K562 (cell line): ENCODE data around the gene PRODH2.

Experiments
- BACH1 ChIP-seq: fragments of 200-800 bp; sonication (Bioruptor generic); IDR thresholded peaks from 2 replicates; pipeline ENCODE4 v1.6.1; 2016; ENCODE audit warnings: missing genetic modification characterization, missing compliant biosample characterization
- HDAC2 ChIP-seq: fragments of 450-650 bp; IDR thresholded peaks from 2 replicates; pipeline ENCODE4 v1.6.1; 2016; ENCODE audit warnings: mild to moderate bottlenecking
- MXI1 ChIP-seq: IDR thresholded peaks from 2 replicates; pipeline ENCODE4 v1.6.1; 2011; ENCODE audit warnings: low read depth, mild to moderate bottlenecking, improper control_type of control experiment, low read length
- POLR2AphosphoS5 ChIP-seq: IDR thresholded peaks from 2 replicates; pipeline ENCODE4 v1.6.1; 2011; ENCODE audit warnings: mild to moderate bottlenecking, low read depth, low read length, moderate library complexity; ENCODE audit not compliant: control insufficient read depth, insufficient read depth
- SETDB1 ChIP-seq: IDR thresholded peaks from one replicate; pipeline ENCODE4 v1.6.1; 2012; ENCODE audit warnings: low read length, control low read depth, inconsistent platforms
- TCF3 ChIP-seq: sonication (generic); formaldehyde crosslinking; IDR thresholded peaks from 2 replicates; pipeline ENCODE4 v1.4.0; 2020; ENCODE audit warnings: mild to moderate bottlenecking, missing genetic modification reagents
- YY1 ChIP-seq, 3 experiments: IDR thresholded peaks; 2 replicates each; pipeline ENCODE4 v1.6.1; 2011; ENCODE audit warnings: low read length in 2 of 3, mild to moderate bottlenecking in 2 of 3, moderate library complexity in 2 of 3, borderline replicate concordance in 1 of 3, control low read depth in 1 of 3, low read depth in 1 of 3; ENCODE audit not compliant: insufficient read depth in 3 of 3, insufficient replicate concordance in 2 of 3, control insufficient read depth in 1 of 3, insufficient read length in 1 of 3; ENCODE audit errors: extremely low read depth in 1 of 3
- TF ChIP-seq, protein P1 (sequence below): sonication (generic); formaldehyde crosslinking; IDR thresholded peaks from 2 replicates; pipeline ENCODE4 v1.4.0; 2020; ENCODE audit warnings: mild to moderate bottlenecking, missing genetic modification reagents
- TF ChIP-seq, protein P2 (sequence below): sonication (generic); formaldehyde crosslinking; IDR thresholded peaks from 2 replicates; pipeline ENCODE4 v1.8.1; 2023; ENCODE audit warnings: missing genetic modification reagents, mild to moderate bottlenecking, borderline replicate concordance
- TF ChIP-seq, protein P3 (sequence below): sonication (generic); IDR thresholded peaks from 2 replicates; pipeline ENCODE4 v1.6.1; 2016
- TF ChIP-seq, protein P4 (sequence below), 2 experiments: fragments of 450-650 bp; formaldehyde crosslinking in 1 of 2; IDR thresholded peaks; 2 replicates each; pipeline versions ENCODE4 v1.4.0 to v1.6.1; 2014 to 2020; ENCODE audit warnings: mild to moderate bottlenecking in 2 of 2, borderline replicate concordance in 1 of 2, low read depth in 1 of 2
- TF ChIP-seq, protein P5 (sequence below), 3 experiments: IDR thresholded peaks in 2 of 3; conservative IDR thresholded peaks in 1 of 3; 2 replicates each; pipeline ENCODE4 v1.5.1; 2011 to 2012; ENCODE audit warnings: low read length in 3 of 3, mild to moderate bottlenecking in 3 of 3, control low read depth in 2 of 3, improper control_type of control experiment in 1 of 3, inconsistent platforms in 1 of 3, low read depth in 1 of 3, mixed read lengths in 1 of 3, moderate library complexity in 1 of 3; ENCODE audit not compliant: insufficient read depth in 2 of 3

DNA sequence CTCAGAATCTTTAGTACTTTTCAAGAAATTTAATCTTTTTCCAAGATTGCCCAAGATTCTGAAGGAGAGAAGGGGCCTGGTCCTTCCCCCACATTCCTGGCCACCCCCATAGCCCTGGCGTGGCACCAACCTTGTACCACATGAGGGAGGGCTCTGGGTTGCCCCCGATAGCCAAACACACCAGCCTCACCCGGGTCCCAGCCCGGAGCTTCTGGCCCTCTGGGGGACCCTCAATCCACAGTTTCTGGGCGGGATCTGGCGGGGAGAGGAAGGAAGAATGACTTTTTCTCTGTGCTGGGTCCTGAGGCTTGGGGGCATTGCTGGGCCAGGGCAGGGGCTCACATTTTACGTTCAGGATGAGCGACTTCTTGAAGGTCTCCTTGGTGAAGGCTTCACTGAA, 35.3 kb upstream of the PRODH2 start:
- no peak for TF ChIP-seq TCF3
- no peak for TF ChIP-seq SETDB1
- TF ChIP-seq, protein P1, sequence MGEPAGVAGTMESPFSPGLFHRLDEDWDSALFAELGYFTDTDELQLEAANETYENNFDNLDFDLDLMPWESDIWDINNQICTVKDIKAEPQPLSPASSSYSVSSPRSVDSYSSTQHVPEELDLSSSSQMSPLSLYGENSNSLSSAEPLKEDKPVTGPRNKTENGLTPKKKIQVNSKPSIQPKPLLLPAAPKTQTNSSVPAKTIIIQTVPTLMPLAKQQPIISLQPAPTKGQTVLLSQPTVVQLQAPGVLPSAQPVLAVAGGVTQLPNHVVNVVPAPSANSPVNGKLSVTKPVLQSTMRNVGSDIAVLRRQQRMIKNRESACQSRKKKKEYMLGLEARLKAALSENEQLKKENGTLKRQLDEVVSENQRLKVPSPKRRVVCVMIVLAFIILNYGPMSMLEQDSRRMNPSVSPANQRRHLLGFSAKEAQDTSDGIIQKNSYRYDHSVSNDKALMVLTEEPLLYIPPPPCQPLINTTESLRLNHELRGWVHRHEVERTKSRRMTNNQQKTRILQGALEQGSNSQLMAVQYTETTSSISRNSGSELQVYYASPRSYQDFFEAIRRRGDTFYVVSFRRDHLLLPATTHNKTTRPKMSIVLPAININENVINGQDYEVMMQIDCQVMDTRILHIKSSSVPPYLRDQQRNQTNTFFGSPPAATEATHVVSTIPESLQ (CRISPR knock-in tag), result no peak
- TF ChIP-seq, protein P2, sequence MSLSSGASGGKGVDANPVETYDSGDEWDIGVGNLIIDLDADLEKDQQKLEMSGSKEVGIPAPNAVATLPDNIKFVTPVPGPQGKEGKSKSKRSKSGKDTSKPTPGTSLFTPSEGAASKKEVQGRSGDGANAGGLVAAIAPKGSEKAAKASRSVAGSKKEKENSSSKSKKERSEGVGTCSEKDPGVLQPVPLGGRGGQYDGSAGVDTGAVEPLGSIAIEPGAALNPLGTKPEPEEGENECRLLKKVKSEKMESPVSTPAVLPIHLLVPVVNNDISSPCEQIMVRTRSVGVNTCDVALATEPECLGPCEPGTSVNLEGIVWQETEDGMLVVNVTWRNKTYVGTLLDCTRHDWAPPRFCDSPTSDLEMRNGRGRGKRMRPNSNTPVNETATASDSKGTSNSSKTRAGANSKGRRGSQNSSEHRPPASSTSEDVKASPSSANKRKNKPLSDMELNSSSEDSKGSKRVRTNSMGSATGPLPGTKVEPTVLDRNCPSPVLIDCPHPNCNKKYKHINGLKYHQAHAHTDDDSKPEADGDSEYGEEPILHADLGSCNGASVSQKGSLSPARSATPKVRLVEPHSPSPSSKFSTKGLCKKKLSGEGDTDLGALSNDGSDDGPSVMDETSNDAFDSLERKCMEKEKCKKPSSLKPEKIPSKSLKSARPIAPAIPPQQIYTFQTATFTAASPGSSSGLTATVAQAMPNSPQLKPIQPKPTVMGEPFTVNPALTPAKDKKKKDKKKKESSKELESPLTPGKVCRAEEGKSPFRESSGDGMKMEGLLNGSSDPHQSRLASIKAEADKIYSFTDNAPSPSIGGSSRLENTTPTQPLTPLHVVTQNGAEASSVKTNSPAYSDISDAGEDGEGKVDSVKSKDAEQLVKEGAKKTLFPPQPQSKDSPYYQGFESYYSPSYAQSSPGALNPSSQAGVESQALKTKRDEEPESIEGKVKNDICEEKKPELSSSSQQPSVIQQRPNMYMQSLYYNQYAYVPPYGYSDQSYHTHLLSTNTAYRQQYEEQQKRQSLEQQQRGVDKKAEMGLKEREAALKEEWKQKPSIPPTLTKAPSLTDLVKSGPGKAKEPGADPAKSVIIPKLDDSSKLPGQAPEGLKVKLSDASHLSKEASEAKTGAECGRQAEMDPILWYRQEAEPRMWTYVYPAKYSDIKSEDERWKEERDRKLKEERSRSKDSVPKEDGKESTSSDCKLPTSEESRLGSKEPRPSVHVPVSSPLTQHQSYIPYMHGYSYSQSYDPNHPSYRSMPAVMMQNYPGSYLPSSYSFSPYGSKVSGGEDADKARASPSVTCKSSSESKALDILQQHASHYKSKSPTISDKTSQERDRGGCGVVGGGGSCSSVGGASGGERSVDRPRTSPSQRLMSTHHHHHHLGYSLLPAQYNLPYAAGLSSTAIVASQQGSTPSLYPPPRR, result no peak
- TF ChIP-seq POLR2AphosphoS5, result no peak
- TF ChIP-seq BACH1 (tag), result no peak
- TF ChIP-seq YY1 (IDR thresholded peaks at IDR 0.05; ENCODE audit: borderline replicate concordance in 1 of 3, control insufficient read depth in 1 of 3, extremely low read depth in 1 of 3, insufficient read depth in 3 of 3, insufficient read length in 1 of 3, insufficient replicate concordance in 2 of 3, low read depth in 1 of 3, low read length in 2 of 3), result no peak
- TF ChIP-seq, protein P3, sequence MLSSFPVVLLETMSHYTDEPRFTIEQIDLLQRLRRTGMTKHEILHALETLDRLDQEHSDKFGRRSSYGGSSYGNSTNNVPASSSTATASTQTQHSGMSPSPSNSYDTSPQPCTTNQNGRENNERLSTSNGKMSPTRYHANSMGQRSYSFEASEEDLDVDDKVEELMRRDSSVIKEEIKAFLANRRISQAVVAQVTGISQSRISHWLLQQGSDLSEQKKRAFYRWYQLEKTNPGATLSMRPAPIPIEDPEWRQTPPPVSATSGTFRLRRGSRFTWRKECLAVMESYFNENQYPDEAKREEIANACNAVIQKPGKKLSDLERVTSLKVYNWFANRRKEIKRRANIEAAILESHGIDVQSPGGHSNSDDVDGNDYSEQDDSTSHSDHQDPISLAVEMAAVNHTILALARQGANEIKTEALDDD, result no peak
- TF ChIP-seq, protein P4, sequence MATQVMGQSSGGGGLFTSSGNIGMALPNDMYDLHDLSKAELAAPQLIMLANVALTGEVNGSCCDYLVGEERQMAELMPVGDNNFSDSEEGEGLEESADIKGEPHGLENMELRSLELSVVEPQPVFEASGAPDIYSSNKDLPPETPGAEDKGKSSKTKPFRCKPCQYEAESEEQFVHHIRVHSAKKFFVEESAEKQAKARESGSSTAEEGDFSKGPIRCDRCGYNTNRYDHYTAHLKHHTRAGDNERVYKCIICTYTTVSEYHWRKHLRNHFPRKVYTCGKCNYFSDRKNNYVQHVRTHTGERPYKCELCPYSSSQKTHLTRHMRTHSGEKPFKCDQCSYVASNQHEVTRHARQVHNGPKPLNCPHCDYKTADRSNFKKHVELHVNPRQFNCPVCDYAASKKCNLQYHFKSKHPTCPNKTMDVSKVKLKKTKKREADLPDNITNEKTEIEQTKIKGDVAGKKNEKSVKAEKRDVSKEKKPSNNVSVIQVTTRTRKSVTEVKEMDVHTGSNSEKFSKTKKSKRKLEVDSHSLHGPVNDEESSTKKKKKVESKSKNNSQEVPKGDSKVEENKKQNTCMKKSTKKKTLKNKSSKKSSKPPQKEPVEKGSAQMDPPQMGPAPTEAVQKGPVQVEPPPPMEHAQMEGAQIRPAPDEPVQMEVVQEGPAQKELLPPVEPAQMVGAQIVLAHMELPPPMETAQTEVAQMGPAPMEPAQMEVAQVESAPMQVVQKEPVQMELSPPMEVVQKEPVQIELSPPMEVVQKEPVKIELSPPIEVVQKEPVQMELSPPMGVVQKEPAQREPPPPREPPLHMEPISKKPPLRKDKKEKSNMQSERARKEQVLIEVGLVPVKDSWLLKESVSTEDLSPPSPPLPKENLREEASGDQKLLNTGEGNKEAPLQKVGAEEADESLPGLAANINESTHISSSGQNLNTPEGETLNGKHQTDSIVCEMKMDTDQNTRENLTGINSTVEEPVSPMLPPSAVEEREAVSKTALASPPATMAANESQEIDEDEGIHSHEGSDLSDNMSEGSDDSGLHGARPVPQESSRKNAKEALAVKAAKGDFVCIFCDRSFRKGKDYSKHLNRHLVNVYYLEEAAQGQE (IDR thresholded peaks at IDR 0.05; ENCODE audit: borderline replicate concordance), result no peak
- TF ChIP-seq, protein P4 (CRISPR knock-in tag; IDR thresholded peaks at IDR 0.05; ENCODE audit: low read depth), result no peak
- no peak for TF ChIP-seq HDAC2
- TF ChIP-seq, protein P5, sequence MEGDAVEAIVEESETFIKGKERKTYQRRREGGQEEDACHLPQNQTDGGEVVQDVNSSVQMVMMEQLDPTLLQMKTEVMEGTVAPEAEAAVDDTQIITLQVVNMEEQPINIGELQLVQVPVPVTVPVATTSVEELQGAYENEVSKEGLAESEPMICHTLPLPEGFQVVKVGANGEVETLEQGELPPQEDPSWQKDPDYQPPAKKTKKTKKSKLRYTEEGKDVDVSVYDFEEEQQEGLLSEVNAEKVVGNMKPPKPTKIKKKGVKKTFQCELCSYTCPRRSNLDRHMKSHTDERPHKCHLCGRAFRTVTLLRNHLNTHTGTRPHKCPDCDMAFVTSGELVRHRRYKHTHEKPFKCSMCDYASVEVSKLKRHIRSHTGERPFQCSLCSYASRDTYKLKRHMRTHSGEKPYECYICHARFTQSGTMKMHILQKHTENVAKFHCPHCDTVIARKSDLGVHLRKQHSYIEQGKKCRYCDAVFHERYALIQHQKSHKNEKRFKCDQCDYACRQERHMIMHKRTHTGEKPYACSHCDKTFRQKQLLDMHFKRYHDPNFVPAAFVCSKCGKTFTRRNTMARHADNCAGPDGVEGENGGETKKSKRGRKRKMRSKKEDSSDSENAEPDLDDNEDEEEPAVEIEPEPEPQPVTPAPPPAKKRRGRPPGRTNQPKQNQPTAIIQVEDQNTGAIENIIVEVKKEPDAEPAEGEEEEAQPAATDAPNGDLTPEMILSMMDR (IDR thresholded peaks at IDR 0.05 in 2 of 3, conservative IDR thresholded peaks at IDR 0.05 in 1 of 3; ENCODE audit: insufficient read depth in 2 of 3, low read depth in 1 of 3, low read length in 3 of 3), result no peak
- TF ChIP-seq MXI1, result no peak
